H1 (cell line): ENCODE data around the gene PPP1R12B. TPM values are rescaled to one million over a fixed set of nuclear protein-coding genes. Genes with fewer than 3 reads are reported as not detected.
"Not testable (repeated sequence)": the region's sequence is repeated elsewhere in the genome, so short reads cannot be mapped to it uniquely, and the experiment has no call there.

Experiments
- CTCF ChIA-PET: fragments of 300-600 bp; sonication (Branson Sonifier 250); formaldehyde crosslinking; loops from one replicate; lab custom pipeline; 2021; ENCODE audit not compliant: partially characterized antibody; lab: Charles Lee
- POLR2A ChIA-PET: fragments of 300-600 bp; sonication (Branson Sonifier 250); formaldehyde crosslinking; loops from one replicate; lab custom pipeline; 2021; ENCODE audit warnings: inconsistent platforms; ENCODE audit not compliant: partially characterized antibody; lab: Charles Lee
- DNase-seq, 2 experiments: peaks; one replicate each; pipeline versions ENCODE4 v3.0.0 to v3.0.0-alpha.2; 2010 to 2022; ENCODE audit warnings: low spot score in 2 of 2, low read depth in 1 of 2, mixed read lengths in 1 of 2
- FAIRE-seq: peaks from 2 replicates; lab custom pipeline; 2011; peaks lifted over from hg19 to GRCh38; lab: Jason Lieb, UNC
- H2AFZ ChIP-seq: 2 replicates; pipeline ENCODE4 v1.8.1; 2012; ENCODE audit warnings: low read length, inconsistent platforms
- H2AK5ac ChIP-seq: 2 replicates; pipeline ENCODE4 v1.6.1; 2013; ENCODE audit warnings: low read depth, low read length
- H2BK120ac ChIP-seq: replicated peaks from 2 replicates; pipeline ENCODE3; 2013; ENCODE audit warnings: low read depth, low read length, inconsistent platforms
- H2BK12ac ChIP-seq: 2 replicates; pipeline ENCODE4 v1.6.1; 2013; ENCODE audit warnings: low read depth, low read length
- H2BK15ac ChIP-seq: 2 replicates; pipeline ENCODE4 v1.6.1; 2013; ENCODE audit warnings: low read length
- H2BK20ac ChIP-seq: 2 replicates; pipeline ENCODE4 v1.6.1; 2013; ENCODE audit warnings: low read length
- H2BK5ac ChIP-seq: 2 replicates; pipeline ENCODE4 v1.6.1; 2013; ENCODE audit warnings: low read depth, low read length
- H3K14ac ChIP-seq: 2 replicates; pipeline ENCODE4 v1.6.1; 2013; ENCODE audit warnings: inconsistent platforms; ENCODE audit not compliant: insufficient read length
- H3K18ac ChIP-seq: 2 replicates; pipeline ENCODE4 v1.6.1; 2013; ENCODE audit warnings: low read length; ENCODE audit errors: extremely low read depth
- H3K23ac ChIP-seq: 2 replicates; pipeline ENCODE4 v1.6.1; 2013; ENCODE audit warnings: inconsistent platforms; ENCODE audit not compliant: insufficient read length
- H3K23me2 ChIP-seq: 2 replicates; pipeline ENCODE4 v1.6.1; 2013; ENCODE audit warnings: low read depth, low read length
- H3K27ac ChIP-seq: 2 replicates; pipeline ENCODE4 v1.6.1; 2011; ENCODE audit warnings: low read depth, low read length, inconsistent platforms
- H3K27me3 ChIP-seq, 4 experiments: replicated peaks in 1 of 4; 1 replicate in 1 of 4; 2 replicates in 3 of 4; pipeline versions ENCODE4 v1.6.1 to v1.8.1; 2011 to 2013; ENCODE audit warnings: low read length in 3 of 4, mild to moderate bottlenecking in 3 of 4, inconsistent platforms in 2 of 4, mixed read lengths in 2 of 4, moderate library complexity in 1 of 4; ENCODE audit not compliant: control insufficient read depth in 3 of 4, insufficient read depth in 3 of 4; ENCODE audit errors: extremely low read depth in 1 of 4
- H3K36me3 ChIP-seq, 4 experiments: 2 replicates each; pipeline versions ENCODE4 v1.6.1 to v1.8.1; 2011 to 2013; ENCODE audit warnings: mild to moderate bottlenecking in 4 of 4, low read length in 3 of 4, moderate library complexity in 2 of 4, control low read depth in 1 of 4, inconsistent platforms in 1 of 4; ENCODE audit not compliant: insufficient read depth in 4 of 4, control insufficient read depth in 2 of 4
- H3K4ac ChIP-seq: replicated peaks from 2 replicates; pipeline ENCODE3; 2013; ENCODE audit warnings: low read length, low read depth, mixed read lengths, inconsistent platforms; ENCODE audit not compliant: insufficient read length
- H3K4me1 ChIP-seq, 4 experiments: replicated peaks in 1 of 4; 1 replicate in 1 of 4; 2 replicates in 3 of 4; pipeline versions ENCODE4 v1.6.1 to v1.8.1; 2011 to 2013; ENCODE audit warnings: low read length in 3 of 4, inconsistent platforms in 2 of 4, mixed read lengths in 1 of 4; ENCODE audit not compliant: insufficient read depth in 4 of 4, control insufficient read depth in 3 of 4
- H3K4me2 ChIP-seq, 2 experiments: 2 replicates each; pipeline versions ENCODE4 v1.6.1 to v1.8.1; 2011 to 2013; ENCODE audit warnings: low read depth in 2 of 2, low read length in 2 of 2, control low read depth in 1 of 2, inconsistent platforms in 1 of 2, mild to moderate bottlenecking in 1 of 2; ENCODE audit not compliant: insufficient read depth in 1 of 2
- H3K4me3 ChIP-seq, 4 experiments: fragments of 200-600, 300-600 bp in 1 of 4; sonication (generic), shearing (Covaris generic), sonication (Bioruptor Twin) in 1 of 4; 2 replicates each; pipeline versions ENCODE4 v1.5.1 to v1.8.1; 2011 to 2016; ENCODE audit warnings: low read length in 4 of 4, low read depth in 3 of 4, control low read depth in 2 of 4, inconsistent platforms in 2 of 4, mild to moderate bottlenecking in 2 of 4, mixed read lengths in 1 of 4, moderate library complexity in 1 of 4; ENCODE audit not compliant: insufficient read depth in 2 of 4; ENCODE audit errors: extremely low read depth in 1 of 4
- H3K56ac ChIP-seq: replicated peaks from 2 replicates; pipeline ENCODE3; 2013; ENCODE audit warnings: low read depth, mild to moderate bottlenecking, mixed read lengths, low read length, inconsistent platforms; ENCODE audit not compliant: insufficient read length
- H3K79me1 ChIP-seq: 2 replicates; pipeline ENCODE4 v1.6.1; 2013; ENCODE audit warnings: low read depth, low read length, control low read depth
- H3K79me2 ChIP-seq, 2 experiments: 2 replicates each; pipeline versions ENCODE4 v1.6.1 to v1.8.1; 2012 to 2013; ENCODE audit warnings: low read length in 2 of 2, mild to moderate bottlenecking in 2 of 2, inconsistent platforms in 1 of 2; ENCODE audit not compliant: insufficient read depth in 2 of 2, control insufficient read depth in 1 of 2
- H3K9ac ChIP-seq, 4 experiments: replicated peaks in 1 of 4; 1 replicate in 1 of 4; 2 replicates in 3 of 4; pipeline versions ENCODE4 v1.6.1 to v1.8.1; 2011 to 2013; ENCODE audit warnings: low read depth in 3 of 4, low read length in 3 of 4, control low read depth in 2 of 4, mild to moderate bottlenecking in 2 of 4, moderate library complexity in 2 of 4, inconsistent platforms in 1 of 4; ENCODE audit errors: extremely low read depth in 1 of 4
- H3K9me3 ChIP-seq, 2 experiments: 2 replicates each; pipeline versions ENCODE4 v1.6.1 to v1.8.1; 2012 to 2013; ENCODE audit warnings: mild to moderate bottlenecking in 2 of 2, moderate library complexity in 2 of 2, control low read depth in 1 of 2, inconsistent platforms in 1 of 2, low read depth in 1 of 2, low read length in 1 of 2, mixed read lengths in 1 of 2; ENCODE audit not compliant: insufficient read depth in 2 of 2
- H4K20me1 ChIP-seq, 2 experiments: replicated peaks in 1 of 2; 2 replicates each; pipeline versions ENCODE3 to v1.8.1; 2011 to 2013; ENCODE audit warnings: inconsistent platforms in 2 of 2, low read length in 2 of 2, mild to moderate bottlenecking in 1 of 2; ENCODE audit not compliant: insufficient read depth in 2 of 2, control insufficient read depth in 1 of 2
- H4K5ac ChIP-seq: 2 replicates; pipeline ENCODE4 v1.6.1; 2013; ENCODE audit warnings: low read length, low read depth, mixed read lengths, inconsistent platforms; ENCODE audit not compliant: insufficient read length
- H4K8ac ChIP-seq: 2 replicates; pipeline ENCODE4 v1.8.0; 2013; ENCODE audit warnings: mild to moderate bottlenecking, moderate library complexity, low read length, inconsistent platforms; ENCODE audit not compliant: insufficient read depth; ENCODE audit errors: extremely low read depth
- H4K91ac ChIP-seq: replicated peaks from 2 replicates; pipeline ENCODE3; 2013; ENCODE audit warnings: low read length, mixed read lengths, inconsistent platforms; ENCODE audit not compliant: insufficient read length
- WGBS, 2 experiments: shearing (Covaris generic) in 1 of 2; methylation state at CpG; one replicate each; pipeline versions ENCODE4 v1.1.6 to v1.1.7; 2013 to 2015; ENCODE audit warnings: low lambda C conversion rate in 2 of 2, mixed read lengths in 2 of 2, inconsistent platforms in 1 of 2, low coverage in 1 of 2, missing lambda C conversion rate in 1 of 2; ENCODE audit not compliant: insufficient replicate concordance in 2 of 2, insufficient coverage in 1 of 2, insufficient read length in 1 of 2; ENCODE audit errors: extremely low coverage in 1 of 2, missing lambda C conversion rate in 1 of 2; 5-methylcytosine and 5-hydroxymethylcytosine counted together
- polyA plus RNA-seq, 7 experiments: library from polyadenylated mRNA; depleted of rRNA in 3 of 7; stranded (reverse) in 5 of 7; unstranded in 2 of 7; fragments of >200 nt in 5 of 7; fragments of 200-250 nt in 2 of 7; gene quantifications; 1 replicate in 5 of 7; 2 replicates in 1 of 7; 4 replicates in 1 of 7; pipeline versions ENCODE4 v1.2.1 to v1.2.3, GENCODE V29; 2011 to 2013; ENCODE audit warnings: missing spikeins in 2 of 7, mixed read lengths in 2 of 7
- total RNA-seq: library from RNA; stranded (reverse); fragmentation: NEBNext Ultra II Directional; extraction: Animal tissue kit (Norgen Biotek cat#: 25700); gene quantifications from 2 replicates; pipeline ENCODE4 v1.2.1, GENCODE V29; 2021

PPP1R12B gene
- total and polyA plus RNA-seq, 2 of the 8 experiments (the other 6 are each of a cell fraction or from before 2014, with no cell fraction given), result 7.9 to 18.7 TPM

GRCh38 chr1:202544766-202545449, 196.4 kb downstream of the PPP1R12B start:
- H3K9ac ChIP-seq, H3K4ac ChIP-seq, H3K23me2 ChIP-seq, H2BK5ac ChIP-seq, H2AK5ac ChIP-seq, DNase-seq, H4K20me1 ChIP-seq, H3K79me1 ChIP-seq, H4K91ac ChIP-seq, H2BK12ac ChIP-seq, H3K9me3 ChIP-seq, H4K5ac ChIP-seq, H3K36me3 ChIP-seq, H3K27ac ChIP-seq, H2BK120ac ChIP-seq, H2AFZ ChIP-seq, H3K4me2 ChIP-seq, POLR2A ChIA-PET, H3K4me1 ChIP-seq, H3K23ac ChIP-seq, H2BK20ac ChIP-seq, H3K14ac ChIP-seq, H3K27me3 ChIP-seq, H3K18ac ChIP-seq, H4K8ac ChIP-seq, H3K79me2 ChIP-seq, H3K56ac ChIP-seq, H3K4me3 ChIP-seq, H2BK15ac ChIP-seq, FAIRE-seq: not testable (repeated sequence)
- CTCF ChIA-PET, result interaction anchor here (0.7 to 3.6 kb wide), 4 partner anchors 17 to 112 kb away, joined by 3 to 11 read pairs (median 4); no protein-coding TSS in a partner anchor
- WGBS, 2 experiments, result 88% methylated on average over 6 of the region's 6 CpGs; no CpG with 5 or more reads in 1 of the 2 experiments
